DOHH2 (cell line): ENCODE data around the gene DBX2.

Source experiments
- H3F3A ChIP-seq: fragments of 200-600 bp; sonication (generic), shearing (Covaris generic); 2 replicates; pipeline ENCODE4 v1.6.0; 2016; ENCODE audit warnings: antibody characterized with exemption, mild to moderate bottlenecking; ENCODE audit not compliant: control insufficient read depth, insufficient read depth
- H3K27ac ChIP-seq: fragments of 200-600 bp; sonication (generic); 2 replicates; pipeline ENCODE4 v1.5.1; 2014; ENCODE audit warnings: low read depth, mild to moderate bottlenecking, low read length, moderate library complexity
- H3K27me3 ChIP-seq: fragments of 200-600 bp; sonication (generic); 2 replicates; pipeline ENCODE4 v1.6.1; 2014; ENCODE audit warnings: mild to moderate bottlenecking, low read length, mixed read lengths; ENCODE audit not compliant: control insufficient read depth
- H3K36me3 ChIP-seq: fragments of 200-600 bp; sonication (generic); 2 replicates; pipeline ENCODE4 v1.6.1; 2014; ENCODE audit warnings: mild to moderate bottlenecking, low read length, moderate library complexity, mixed read lengths; ENCODE audit not compliant: control insufficient read depth
- H3K4me1 ChIP-seq: fragments of 200-600 bp; sonication (generic); 2 replicates; pipeline ENCODE4 v1.6.1; 2014; ENCODE audit warnings: mild to moderate bottlenecking, low read length, mixed read lengths; ENCODE audit not compliant: control insufficient read depth
- H3K4me2 ChIP-seq: fragments of 200-600 bp; sonication (generic); 2 replicates; pipeline ENCODE4 v1.6.0; 2014; ENCODE audit warnings: mild to moderate bottlenecking, low read length, moderate library complexity
- H3K4me3 ChIP-seq: fragments of 200-600 bp; sonication (generic); 2 replicates; pipeline ENCODE4 v1.5.1; 2014; ENCODE audit warnings: mild to moderate bottlenecking, low read length, mixed read lengths
- H3K79me2 ChIP-seq: fragments of 200-600 bp; sonication (generic); 2 replicates; pipeline ENCODE4 v1.6.1; 2014; ENCODE audit warnings: mild to moderate bottlenecking, low read length, mixed read lengths; ENCODE audit not compliant: control insufficient read depth
- H3K9me2 ChIP-seq: fragments of 200-600 bp; sonication (generic); replicated peaks from 2 replicates; pipeline ENCODE4 v1.6.1; 2014; ENCODE audit warnings: mild to moderate bottlenecking, low read length, mixed read lengths; ENCODE audit not compliant: control insufficient read depth
- H3K9me3 ChIP-seq: fragments of 200-600 bp; sonication (generic); 2 replicates; pipeline ENCODE4 v1.6.1; 2014; ENCODE audit warnings: antibody characterized with exemption, low read length, mixed read lengths; ENCODE audit not compliant: control insufficient read depth, insufficient read depth
- H4K20me1 ChIP-seq: fragments of 200-600 bp; sonication (generic); 2 replicates; pipeline ENCODE4 v1.6.0; 2014; ENCODE audit warnings: low read depth, mild to moderate bottlenecking, antibody characterized with exemption, low read length, moderate library complexity; ENCODE audit not compliant: control insufficient read depth, insufficient read depth
- EZH2phosphoT487 ChIP-seq: fragments of 200-600 bp; sonication (generic); IDR thresholded peaks from 2 replicates; pipeline ENCODE4 v1.6.1; 2017; ENCODE audit warnings: borderline replicate concordance, mild to moderate bottlenecking, antibody characterized with exemption, low read length, moderate library complexity, mixed read lengths
- TF ChIP-seq, protein P1 (sequence below): fragments of 200-600 bp; sonication (generic); IDR thresholded peaks from one replicate; pipeline ENCODE4 v1.5.1; 2014; ENCODE audit warnings: antibody characterized with exemption, mild to moderate bottlenecking, low read depth, low read length; ENCODE audit not compliant: poor library complexity, severe bottlenecking

Gene DBX2

DNA sequence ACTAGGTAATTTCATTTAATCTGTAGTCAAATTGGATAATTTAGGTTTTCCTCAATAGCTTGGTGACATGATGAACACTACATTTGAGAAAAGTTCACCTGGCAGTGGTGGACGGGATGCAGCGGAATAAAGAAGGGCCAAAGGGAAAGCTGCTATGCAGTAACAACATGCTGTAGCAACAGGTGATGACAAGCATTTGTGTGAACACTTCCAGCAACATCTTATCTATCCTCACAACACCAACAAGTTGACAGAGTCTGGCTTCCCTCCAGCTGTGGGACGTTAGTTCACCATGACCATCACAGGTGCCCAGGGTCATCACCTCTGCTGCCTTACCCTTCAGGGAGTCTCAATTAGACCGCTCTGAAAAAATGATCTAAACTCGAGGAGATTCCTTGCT is 8.3 kb downstream of the DBX2 start:
- Histone ChIP-seq H3K36me3 (no peaks in the 10 kb centered on the region), H3K9me3 (no peaks in the 10 kb centered on the region), H3K4me3 (no peak overlapping the region), H3K4me1 (no peaks in the 10 kb centered on the region), H3K27me3 (no peaks in the 10 kb centered on the region; the same call in 1 of the 2 replicates), H3K27ac (no peak overlapping the region), H3K4me2 (no peak overlapping the region), H3F3A (no peaks in the 10 kb centered on the region), H4K20me1 (no peaks in the 10 kb centered on the region), H3K79me2 (no peaks in the 10 kb centered on the region), H3K9me2 (no peaks in the 10 kb centered on the region)
- no peak for TF ChIP-seq EZH2phosphoT487
- TF ChIP-seq, protein P1, sequence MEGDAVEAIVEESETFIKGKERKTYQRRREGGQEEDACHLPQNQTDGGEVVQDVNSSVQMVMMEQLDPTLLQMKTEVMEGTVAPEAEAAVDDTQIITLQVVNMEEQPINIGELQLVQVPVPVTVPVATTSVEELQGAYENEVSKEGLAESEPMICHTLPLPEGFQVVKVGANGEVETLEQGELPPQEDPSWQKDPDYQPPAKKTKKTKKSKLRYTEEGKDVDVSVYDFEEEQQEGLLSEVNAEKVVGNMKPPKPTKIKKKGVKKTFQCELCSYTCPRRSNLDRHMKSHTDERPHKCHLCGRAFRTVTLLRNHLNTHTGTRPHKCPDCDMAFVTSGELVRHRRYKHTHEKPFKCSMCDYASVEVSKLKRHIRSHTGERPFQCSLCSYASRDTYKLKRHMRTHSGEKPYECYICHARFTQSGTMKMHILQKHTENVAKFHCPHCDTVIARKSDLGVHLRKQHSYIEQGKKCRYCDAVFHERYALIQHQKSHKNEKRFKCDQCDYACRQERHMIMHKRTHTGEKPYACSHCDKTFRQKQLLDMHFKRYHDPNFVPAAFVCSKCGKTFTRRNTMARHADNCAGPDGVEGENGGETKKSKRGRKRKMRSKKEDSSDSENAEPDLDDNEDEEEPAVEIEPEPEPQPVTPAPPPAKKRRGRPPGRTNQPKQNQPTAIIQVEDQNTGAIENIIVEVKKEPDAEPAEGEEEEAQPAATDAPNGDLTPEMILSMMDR = no peak

DNA sequence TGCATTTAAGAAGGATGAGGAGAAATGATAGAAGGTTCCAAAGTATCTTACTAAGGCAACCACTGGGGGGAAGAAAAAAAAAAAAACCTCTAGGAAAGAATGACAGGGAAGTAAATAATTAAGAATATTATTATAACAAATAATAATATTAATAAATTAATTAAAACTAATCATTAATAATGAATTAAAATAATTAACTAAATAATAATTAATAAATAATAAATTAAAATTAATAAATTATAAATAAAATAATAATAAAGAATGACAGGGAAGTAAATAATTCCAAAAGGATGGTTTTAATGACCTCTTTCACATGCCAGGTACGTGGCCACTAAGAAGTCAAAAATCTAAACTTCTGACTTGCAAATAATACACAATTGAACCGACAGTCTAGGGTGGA is 9.9 kb downstream of the DBX2 start:
- Histone ChIP-seq H3K9me2 (no peaks in the 10 kb centered on the region), H3K27ac (no peak overlapping the region), H3K4me1 (no peaks in the 10 kb centered on the region), H4K20me1 (no peaks in the 10 kb centered on the region), H3K4me3 (no peak overlapping the region), H3K9me3 (no peaks in the 10 kb centered on the region), H3F3A (no peaks in the 10 kb centered on the region), H3K4me2 (no peak overlapping the region), H3K27me3 (no peaks in the 10 kb centered on the region; the same call in 1 of the 2 replicates), H3K79me2 (no peaks in the 10 kb centered on the region), H3K36me3 (no peaks in the 10 kb centered on the region)
- TF ChIP-seq EZH2phosphoT487 = no peak
- TF ChIP-seq, protein P1 = no peak

DNA sequence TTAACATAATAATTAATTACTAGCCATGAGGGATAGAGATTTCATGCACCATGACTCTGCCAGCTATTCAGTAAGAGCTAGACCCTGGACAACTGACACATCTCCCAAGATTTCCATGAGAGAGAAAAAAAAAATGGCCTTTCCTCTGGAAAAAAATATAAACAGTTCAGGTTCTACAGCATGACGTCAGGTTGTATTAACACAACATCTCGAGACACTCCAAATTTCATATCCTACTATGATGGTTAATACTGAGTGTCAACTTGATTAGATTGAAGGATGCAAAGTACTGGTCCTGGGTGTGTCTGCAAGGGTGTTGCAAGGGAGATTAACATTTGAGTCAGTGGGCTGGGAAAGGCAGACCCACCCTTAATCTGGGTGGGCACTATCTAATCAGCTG is 11.1 kb downstream of the DBX2 start:
- H3K9me2 ChIP-seq = no peaks in the 10 kb centered on the region
- no peak overlapping the region for H3K4me2 ChIP-seq
- TF ChIP-seq EZH2phosphoT487 = no peak
- TF ChIP-seq, protein P1 = no peak
- no peaks in the 10 kb centered on the region for H3K4me1 ChIP-seq
- no peaks in the 10 kb centered on the region for H4K20me1 ChIP-seq
- no peaks in the 10 kb centered on the region for H3K79me2 ChIP-seq
- no peak overlapping the region for H3K27ac ChIP-seq
- H3K36me3 ChIP-seq = no peaks in the 10 kb centered on the region
- no peak overlapping the region for H3K4me3 ChIP-seq
- no peaks in the 10 kb centered on the region; the same call in 1 of the 2 replicates for H3K27me3 ChIP-seq
- H3K9me3 ChIP-seq = no peaks in the 10 kb centered on the region
- no peaks in the 10 kb centered on the region for H3F3A ChIP-seq
